Measurements from ENCODE around the gene GPR32. TPM values are rescaled to one million over a fixed set of nuclear protein-coding genes. Genes with fewer than 3 reads are reported as not detected.

GPR32 gene
- total and polyA plus RNA-seq, 3 donors from 2014 or later, result not detected

- TF ChIP-seq POLR2A (IDR thresholded peaks at IDR 0.05) (no peak), CTCF (IDR thresholded peaks at IDR 0.05) (no peak)
- Histone ChIP-seq H3K27me3 (no peaks in the 10 kb centered on the region), H3K4me1 (peaks cover 16% of the 10 kb centered on the region), H3K36me3 (ENCODE audit: low read depth, missing control alignments) (no peaks in the 10 kb centered on the region), H3K27ac (peak overlapping the region; percentile 48 to 50), H3K4me3 (peak overlapping the region; percentile 67 to 79), H3K9me3 (no peaks in the 10 kb centered on the region)
- 4 to 9% methylated on average over 11 to 25 of the region's 31 CpGs for WGBS, 2 donors
- intact Hi-C loops (cut with DNase I; ENCODE audit: low total_unique reads), result no loop called here
- no peak for DNase-seq
Measured at GRCh38 chr19:50723735-50724521, 46.3 kb upstream of the GPR32 start.

- intact Hi-C loops (cut with DNase I; ENCODE audit: low total_unique reads), result no loop called here
- no peaks in the 10 kb centered on the region for H3K36me3 ChIP-seq (ENCODE audit: low read depth, missing control alignments)
- WGBS, 2 donors, result 0% methylated on average over 5 to 63 of the region's 65 CpGs
Measured at GRCh38 chr19:50724522-50725217, 45.6 kb upstream of the GPR32 start.

GRCh38 chr19:50725218-50725910, 44.9 kb upstream of the GPR32 start:
- Histone ChIP-seq H3K27me3 (no peaks in the 10 kb centered on the region), H3K4me3 (peak overlapping the region; percentile 67 to 79), H3K9me3 (no peaks in the 10 kb centered on the region), H3K4me1 (peaks cover 13% of the 10 kb centered on the region), H3K27ac (peak overlapping the region; percentile 55 to 70), H3K36me3 (ENCODE audit: low read depth, missing control alignments) (no peaks in the 10 kb centered on the region)
- TF ChIP-seq POLR2A (IDR thresholded peaks at IDR 0.05), result no peak
- no peak for TF ChIP-seq CTCF (IDR thresholded peaks at IDR 0.05)
- DNase-seq, result no peak
- intact Hi-C loops (cut with DNase I; ENCODE audit: low total_unique reads), result no loop called here
- WGBS, 2 donors, result 4 to 7% methylated on average over 3 to 38 of the region's 52 CpGs

More at GRCh38 chr19:50724522-50725217, 45.6 kb upstream of the GPR32 start:
- Histone ChIP-seq H3K4me3 (peak overlapping the region; percentile 67 to 79), H3K27ac (peak overlapping the region; percentile 55 to 70), H3K27me3 (no peaks in the 10 kb centered on the region), H3K4me1 (peaks cover 13% of the 10 kb centered on the region), H3K9me3 (no peaks in the 10 kb centered on the region)
- peak; percentile 71 to 84 (median 83) for TF ChIP-seq CTCF (IDR thresholded peaks at IDR 0.05)
- no peak for TF ChIP-seq POLR2A (IDR thresholded peaks at IDR 0.05)
- DNase-seq, result peak; percentile 100

GRCh38 chr19:50725911-50726230, 44.4 kb upstream of the GPR32 start:
- Histone ChIP-seq H3K27ac (peak overlapping the region in 1 of 2 donors; percentile 70), H3K36me3 (ENCODE audit: low read depth, missing control alignments) (no peaks in the 10 kb centered on the region), H3K27me3 (no peaks in the 10 kb centered on the region), H3K9me3 (no peaks in the 10 kb centered on the region), H3K4me1 (peaks cover 13% of the 10 kb centered on the region), H3K4me3 (peak overlapping the region in 1 of 2 donors; percentile 79)
- no peak for DNase-seq
- WGBS, 2 donors, result 44 to 51% methylated on average over 9 of the region's 9 CpGs
- TF ChIP-seq POLR2A (IDR thresholded peaks at IDR 0.05), result no peak
- TF ChIP-seq CTCF (IDR thresholded peaks at IDR 0.05), result no peak
- intact Hi-C loops (cut with DNase I; ENCODE audit: low total_unique reads), result no loop called here

Measured in testis (tissue), 3 donors.